NT2/D1 (cell line): ENCODE measurements around the gene FOXD4L6.
"Not testable (repeated sequence)": the region's sequence is repeated elsewhere in the genome, so short reads cannot be mapped to it uniquely, and the experiment has no call there.

ENCODE experiments used
- SUZ12 ChIP-seq: IDR thresholded peaks from 2 replicates; pipeline ENCODE4 v1.6.1; 2011; ENCODE audit not compliant: insufficient read length, insufficient read depth; ENCODE audit errors: extremely low read depth
- YY1 ChIP-seq: IDR thresholded peaks from 2 replicates; pipeline ENCODE4 v1.6.1; 2011; ENCODE audit not compliant: insufficient read length, insufficient read depth

GRCh38 chr9:41086685-41087084 lies 41.8 kb downstream of the FOXD4L6 start:
- TF ChIP-seq SUZ12, YY1: not testable (repeated sequence)
